Heart right ventricle (tissue), 16 donors: Measurements from ENCODE around the gene PSMD5. TPM values are rescaled to one million over a fixed set of nuclear protein-coding genes. Genes with fewer than 3 reads are reported as not detected.

Experiments used
- ATAC-seq, 8 donors: fragments of 200-7000 bp; cut with Tn5 transposase; one replicate each; pipeline ENCODE4 v1.9.1; 2020; ENCODE audit warnings: mild to moderate bottlenecking in 8 of 8, moderate library complexity in 8 of 8, moderate number of reproducible peaks in 1 of 8
- DNase-seq, 2 donors: peaks; one replicate each; pipeline ENCODE4 v3.0.0-alpha.2; 2020
- H3K27ac ChIP-seq, 10 donors: fragments of 200-600 bp; sonication (generic) in 2 of 10; one replicate each; pipeline versions ENCODE4 v1.5.0 to v1.8.0; 2020 to 2022; ENCODE audit warnings: mild to moderate bottlenecking in 3 of 10
- H3K27me3 ChIP-seq, 7 donors: fragments of 200-600 bp; one replicate each; pipeline ENCODE4 v1.8.0; 2021 to 2022; ENCODE audit warnings: mild to moderate bottlenecking in 2 of 7
- H3K36me3 ChIP-seq, 9 donors: fragments of 200-600 bp; sonication (generic) in 1 of 9; one replicate each; pipeline versions ENCODE4 v1.5.0 to v1.8.0; 2020 to 2022; ENCODE audit warnings: mild to moderate bottlenecking in 2 of 9
- H3K4me1 ChIP-seq, 9 donors: fragments of 200-600 bp; sonication (generic) in 1 of 9; one replicate each; pipeline versions ENCODE4 v1.5.0 to v1.8.0; 2020 to 2022; ENCODE audit warnings: mild to moderate bottlenecking in 4 of 9
- H3K4me3 ChIP-seq, 10 donors: fragments of 200-600 bp; sonication (generic) in 2 of 10; one replicate each; pipeline versions ENCODE4 v1.5.0 to v1.8.0; 2020 to 2022; ENCODE audit warnings: mild to moderate bottlenecking in 7 of 10, moderate library complexity in 2 of 10
- H3K9me3 ChIP-seq, 11 donors: fragments of 200-600 bp in 10 of 11; sonication (generic) in 2 of 11; one replicate each; pipeline versions ENCODE4 v1.5.0 to v1.8.0; 2013 to 2022; ENCODE audit warnings: mild to moderate bottlenecking in 2 of 11, control low read depth in 1 of 11, moderate library complexity in 1 of 11
- WGBS, 2 donors: extraction: QIAGEN DNeasy Blood & Tissue Kit; methylation state at CpG; one replicate each; pipeline ENCODE4 v1.1.7; 2013; ENCODE audit warnings: inconsistent platforms in 1 of 2; 5-methylcytosine and 5-hydroxymethylcytosine counted together
- intact Hi-C, 10 donors: fragments of 100-400 bp; cut with DNase I; formaldehyde crosslinking; loops; one replicate each; pipeline versions ENCODE4 v1.11.1 to v1.14.2; 2022
- polyA plus RNA-seq, 2 donors: library from polyadenylated mRNA; stranded (reverse); fragments of 200-250 nt; gene quantifications; one replicate each; pipeline ENCODE4 v1.2.3, GENCODE V29; 2013
- total RNA-seq, 10 donors: library from RNA; stranded (reverse); fragmentation: NEBNext Ultra II Directional in 3 of 10; extraction: Animal tissue kit (Norgen Biotek cat#: 25700) in 3 of 10; gene quantifications; one replicate each; pipeline versions ENCODE4 v1.2.1 to v1.2.4, GENCODE V29; 2021 to 2023
- TF ChIP-seq, protein P1 (sequence below), 9 donors: fragments of 200-600 bp; sonication (generic) in 2 of 9; IDR thresholded peaks; one replicate each; pipeline versions ENCODE4 v1.5.0 to v1.8.0; 2021 to 2022; ENCODE audit warnings: antibody characterized with exemption in 9 of 9, mild to moderate bottlenecking in 5 of 9, moderate library complexity in 1 of 9
- donor health status: Arrhythmogenic right ventricular cardiomyopathy.
- donor health status: ischemic (EF 13 %, LVEDD 7.1; RV severe dilation, severe dysfunction).
- donor health status: healthy with polysubstance abuse.
- donor health status: DM: no; HTN: yes; CAD: no.
- donor health status: DM: no; HTN: no; CAD: no.
- donor health status: ischemic (EF 25% LVEDD 6.9; RV normal size, moderate dysfunction).
- donor health status: ischemic (EF 25% LVEDD 5.7; RV mildly dilated, moderate dysfunction).
- donor health status: healthy.
- donor health status: DM: yes; HTN: yes; CAD: no.
- donor health status: Ischemic cardiomyopathy.
- donor health status: ischemic (EF 35%, LVEDD 5.7; RV mildly dilated, moderate dysfunction).
- donor health status: nonischemic (EF 11% LVEDD 7.7; RV severe dilation, severe dysfunction).
- donor health status: DM: yes; HTN: yes; CAD: no.
- donor health status: PGD.
- donor health status: ischemic (EF 29% LVEDD 5.4; RV normal size, mild dysfunction).
- donor health status: nonischemic (EF 23%, LVEDD 6.1; RV moderate dilation, normal function).

The PSMD5 gene
- total and polyA plus RNA-seq, 12 donors: 7.7 to 22.8 (median 14.3) TPM

DNA sequence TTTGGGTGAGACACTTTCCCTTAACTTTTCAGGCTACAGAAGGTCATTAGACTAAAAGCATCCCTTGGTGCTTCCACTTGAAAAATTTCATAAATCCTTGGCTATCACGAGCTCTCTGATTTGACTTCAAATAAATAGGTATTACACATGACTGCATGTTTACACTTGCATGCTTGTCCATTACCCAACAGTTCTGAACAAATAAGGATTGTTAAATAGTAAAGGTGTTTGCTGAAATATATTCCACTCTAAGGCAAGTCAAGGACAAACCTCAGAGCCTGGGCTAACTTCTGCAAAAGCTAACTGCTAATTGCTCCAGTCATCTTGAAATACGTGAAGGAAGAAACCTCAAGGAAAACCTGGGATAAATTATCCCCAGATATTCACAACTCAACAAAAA, 64.0 kb downstream of the PSMD5 start:
- Histone ChIP-seq H3K4me1 (peaks cover 0 to 12% (median 0%) of the 10 kb centered on the region in 9 donors), H3K27me3 (no peaks in the 10 kb centered on the region), H3K36me3 (peaks cover 0 to 88% (median 28%) of the 10 kb centered on the region in 9 donors), H3K27ac (no peak overlapping the region), H3K4me3 (no peak overlapping the region), H3K9me3 (no peaks in the 10 kb centered on the region)
- ATAC-seq: no peak
- TF ChIP-seq, protein P1, sequence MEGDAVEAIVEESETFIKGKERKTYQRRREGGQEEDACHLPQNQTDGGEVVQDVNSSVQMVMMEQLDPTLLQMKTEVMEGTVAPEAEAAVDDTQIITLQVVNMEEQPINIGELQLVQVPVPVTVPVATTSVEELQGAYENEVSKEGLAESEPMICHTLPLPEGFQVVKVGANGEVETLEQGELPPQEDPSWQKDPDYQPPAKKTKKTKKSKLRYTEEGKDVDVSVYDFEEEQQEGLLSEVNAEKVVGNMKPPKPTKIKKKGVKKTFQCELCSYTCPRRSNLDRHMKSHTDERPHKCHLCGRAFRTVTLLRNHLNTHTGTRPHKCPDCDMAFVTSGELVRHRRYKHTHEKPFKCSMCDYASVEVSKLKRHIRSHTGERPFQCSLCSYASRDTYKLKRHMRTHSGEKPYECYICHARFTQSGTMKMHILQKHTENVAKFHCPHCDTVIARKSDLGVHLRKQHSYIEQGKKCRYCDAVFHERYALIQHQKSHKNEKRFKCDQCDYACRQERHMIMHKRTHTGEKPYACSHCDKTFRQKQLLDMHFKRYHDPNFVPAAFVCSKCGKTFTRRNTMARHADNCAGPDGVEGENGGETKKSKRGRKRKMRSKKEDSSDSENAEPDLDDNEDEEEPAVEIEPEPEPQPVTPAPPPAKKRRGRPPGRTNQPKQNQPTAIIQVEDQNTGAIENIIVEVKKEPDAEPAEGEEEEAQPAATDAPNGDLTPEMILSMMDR (IDR thresholded peaks at IDR 0.05): no peak
- DNase-seq: no peak
- intact Hi-C loops: no loop called here
- WGBS, 2 donors: 91 to 96% methylated on average over 2 of the region's 2 CpGs

DNA sequence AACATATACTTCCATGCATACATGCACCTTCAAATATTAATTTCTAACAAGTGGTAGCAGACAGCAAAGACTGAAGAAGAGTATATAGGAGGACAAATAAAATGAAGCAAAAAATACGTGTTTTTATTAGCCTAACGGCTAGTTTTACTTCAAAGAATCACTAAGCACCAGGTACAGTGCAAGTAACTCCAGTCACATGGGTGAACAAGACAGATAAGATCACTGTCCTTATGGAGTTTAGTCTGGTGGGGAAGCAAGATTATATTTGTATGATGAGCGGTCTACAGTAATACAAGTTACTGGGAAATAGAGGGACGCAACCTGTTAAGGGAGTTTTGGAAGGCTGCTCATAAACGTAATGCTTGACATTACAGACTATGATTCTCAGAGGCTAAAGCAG, 65.5 kb downstream of the PSMD5 start:
- no peak for ATAC-seq

DNA sequence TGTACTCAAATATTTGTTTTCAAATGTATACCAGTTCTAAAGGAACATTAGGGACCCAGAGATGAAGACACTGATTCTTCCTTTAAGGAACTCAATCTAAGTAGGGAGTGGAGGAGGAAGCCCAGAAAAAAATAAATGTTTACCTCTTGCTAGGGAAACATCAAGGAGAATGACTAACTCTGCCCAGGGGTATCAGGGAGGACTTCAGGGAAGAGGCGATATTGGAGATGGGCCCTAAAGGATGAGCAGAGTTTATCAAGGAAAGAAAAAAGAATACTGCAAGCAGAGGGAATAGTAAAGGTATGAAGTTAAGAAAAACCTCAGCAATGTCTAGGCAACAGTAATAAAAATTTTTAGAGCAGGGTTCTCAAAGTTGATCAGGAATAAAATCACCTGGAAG, 65.9 kb downstream of the PSMD5 start:
- Histone ChIP-seq H3K27me3 (no peaks in the 10 kb centered on the region), H3K4me1 (peaks cover 0 to 3% (median 0%) of the 10 kb centered on the region in 9 donors), H3K9me3 (no peaks in the 10 kb centered on the region), H3K4me3 (no peak overlapping the region), H3K27ac (no peak overlapping the region), H3K36me3 (peaks cover 0 to 91% (median 33%) of the 10 kb centered on the region in 9 donors)
- 94 to 98% methylated on average over 1 of the region's 1 CpG for WGBS, 2 donors
- DNase-seq (no peak), ATAC-seq (no peak)
- TF ChIP-seq, protein P1 (IDR thresholded peaks at IDR 0.05): no peak
- intact Hi-C loops: no loop called here

More for the DNA sequence above, 65.5 kb downstream of the PSMD5 start:
- H3K27ac ChIP-seq: no peak overlapping the region
- no peaks in the 10 kb centered on the region for H3K9me3 ChIP-seq
- H3K4me1 ChIP-seq: peaks cover 0 to 3% (median 0%) of the 10 kb centered on the region in 9 donors
- H3K36me3 ChIP-seq: peaks cover 0 to 88% (median 28%) of the 10 kb centered on the region in 9 donors
- 94 to 97% methylated on average over 5 of the region's 5 CpGs for WGBS, 2 donors
- intact Hi-C loops: no loop called here
- no peak for DNase-seq
- no peak overlapping the region for H3K4me3 ChIP-seq
- H3K27me3 ChIP-seq: no peaks in the 10 kb centered on the region
- TF ChIP-seq, protein P1 (IDR thresholded peaks at IDR 0.05): no peak

DNA sequence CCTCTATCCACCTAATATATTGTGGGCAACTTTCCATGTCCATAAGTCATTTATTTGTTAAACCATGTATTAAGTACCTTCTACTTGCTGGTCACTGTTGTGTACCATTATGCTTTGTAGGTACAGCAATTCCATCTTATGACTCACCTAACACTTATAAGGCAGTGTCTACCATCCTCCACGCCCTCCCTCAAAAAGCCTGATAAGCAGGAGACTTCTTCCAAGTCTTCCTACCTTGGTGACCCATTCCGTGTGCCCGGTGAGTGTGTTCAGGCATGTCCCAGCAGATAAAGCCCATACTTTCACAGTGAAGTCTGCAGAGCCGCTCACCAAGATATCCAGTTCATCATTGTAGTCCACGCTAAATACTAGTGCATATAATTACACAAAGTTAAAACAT, 66.9 kb downstream of the PSMD5 start:
- H3K4me3 ChIP-seq: no peak overlapping the region
- H3K27me3 ChIP-seq: no peaks in the 10 kb centered on the region
- TF ChIP-seq, protein P1 (IDR thresholded peaks at IDR 0.05): no peak
- H3K9me3 ChIP-seq: no peaks in the 10 kb centered on the region
- no peak for ATAC-seq
- peaks cover 0 to 5% (median 0%) of the 10 kb centered on the region in 9 donors for H3K4me1 ChIP-seq
- no peak for DNase-seq
- no peak overlapping the region for H3K27ac ChIP-seq
- intact Hi-C loops: no loop called here
- 94 to 96% methylated on average over 5 of the region's 5 CpGs for WGBS, 2 donors
- H3K36me3 ChIP-seq: peaks cover 0 to 100% (median 42%) of the 10 kb centered on the region in 9 donors
